Natural killer cell treated with Interleukin-12 subunit alpha and Interleukin-12 subunit beta and Interleukin-15 and Interleukin-18, amount 100 ng/mL, for 72 hours (primary cell): Measurements from ENCODE around the gene PARM1. TPM values are rescaled to one million over a fixed set of nuclear protein-coding genes. Genes with fewer than 3 reads are reported as not detected.

Source experiments
- ATAC-seq, 2 donors: fragments of 150-1000 bp; cut with Tn5 transposase in 1 of 2; sonication (Bioruptor Pico), chemical (Tn5 transposase) in 1 of 2; 2 replicates each; pipeline ENCODE4 v1.10.0; 2021
- DNase-seq: peaks from one replicate; pipeline ENCODE4 v3.0.0; 2022; ENCODE audit warnings: low spot score
- H3K27ac Mint-ChIP-seq, 2 donors: 1 replicate in 1 of 2; 2 replicates in 1 of 2; pipeline ENCODE4 v1.8.0; 2022; ENCODE audit warnings: mixed read lengths in 2 of 2, mild to moderate bottlenecking in 1 of 2, moderate library complexity in 1 of 2
- H3K27me3 Mint-ChIP-seq, 2 donors: 1 replicate in 1 of 2; 2 replicates in 1 of 2; pipeline ENCODE4 v1.8.0; 2022; ENCODE audit warnings: mixed read lengths in 2 of 2
- H3K36me3 Mint-ChIP-seq: one replicate; pipeline ENCODE4 v1.8.0; 2022; ENCODE audit warnings: mixed read lengths
- H3K4me1 Mint-ChIP-seq, 2 donors: 1 replicate in 1 of 2; 2 replicates in 1 of 2; pipeline ENCODE4 v1.8.0; 2022; ENCODE audit warnings: low read depth in 2 of 2, mixed read lengths in 2 of 2, mild to moderate bottlenecking in 1 of 2
- H3K4me3 Mint-ChIP-seq: one replicate; pipeline ENCODE4 v1.8.0; 2022; ENCODE audit warnings: mixed read lengths
- H3K9me3 Mint-ChIP-seq: 2 replicates; pipeline ENCODE4 v1.8.0; 2022; ENCODE audit warnings: mixed read lengths
- total RNA-seq, 2 donors: library from RNA; stranded (reverse); gene quantifications; one replicate each; pipeline ENCODE4 v1.2.3, GENCODE V29; 2022

The PARM1 gene
- total RNA-seq, result under 1 TPM in 1 of 2 donors, not detected in 1; 0.39 TPM

GRCh38 chr4:74932832-74933561 is at the start of gene PARM1:
PARM1 (plus strand) TSS chr4:74933116; CDS start chr4:74933328, 212 bp downstream.
- Mint-ChIP-seq H3K9me3 (peaks cover 3% of the 10 kb centered on the region), H3K27ac (no peak within 1 kb of the TSS), H3K4me3 (peak within 1 kb of the TSS; percentile 55), H3K4me1 (peaks cover 2 to 4% of the 10 kb centered on the region in 2 donors), H3K27me3 (peaks cover 31 to 41% of the 10 kb centered on the region in 2 donors), H3K36me3 (peaks cover 4% of the 10 kb centered on the region)
- ATAC-seq (peak; percentile 75), DNase-seq (no peak)

- no peak overlapping the region for H3K4me3 Mint-ChIP-seq
- H3K27ac Mint-ChIP-seq, result no peak overlapping the region
- H3K9me3 Mint-ChIP-seq, result peaks cover 8% of the 10 kb centered on the region
- H3K27me3 Mint-ChIP-seq, result peaks cover 2 to 21% of the 10 kb centered on the region in 2 donors
- DNase-seq, result no peak
- H3K36me3 Mint-ChIP-seq, result peaks cover 5% of the 10 kb centered on the region
- ATAC-seq, result no peak
- no peaks in the 10 kb centered on the region for H3K4me1 Mint-ChIP-seq
Observed at GRCh38 chr4:74884266-74884665, 48.6 kb upstream of the PARM1 start.

- DNase-seq, result no peak
- peaks cover 0 to 6% of the 10 kb centered on the region in 2 donors for H3K27me3 Mint-ChIP-seq
- H3K9me3 Mint-ChIP-seq, result peaks cover 4% of the 10 kb centered on the region
- H3K36me3 Mint-ChIP-seq, result no peaks in the 10 kb centered on the region
- H3K4me1 Mint-ChIP-seq, result no peaks in the 10 kb centered on the region
- H3K27ac Mint-ChIP-seq, result no peak overlapping the region
- no peak for ATAC-seq
- no peak overlapping the region for H3K4me3 Mint-ChIP-seq
Observed at GRCh38 chr4:74886484-74886883, 46.4 kb upstream of the PARM1 start.

- no peak overlapping the region for H3K4me3 Mint-ChIP-seq
- no peaks in the 10 kb centered on the region for H3K27me3 Mint-ChIP-seq
- H3K27ac Mint-ChIP-seq, result no peak overlapping the region
- no peaks in the 10 kb centered on the region for H3K36me3 Mint-ChIP-seq
- no peak for ATAC-seq
- no peaks in the 10 kb centered on the region for H3K4me1 Mint-ChIP-seq
- peaks cover 4% of the 10 kb centered on the region for H3K9me3 Mint-ChIP-seq
- no peak for DNase-seq
Observed at GRCh38 chr4:74890341-74890740, 42.6 kb upstream of the PARM1 start.

- Mint-ChIP-seq H3K4me3 (no peak overlapping the region), H3K36me3 (no peaks in the 10 kb centered on the region), H3K9me3 (no peaks in the 10 kb centered on the region), H3K27me3 (no peaks in the 10 kb centered on the region), H3K4me1 (no peaks in the 10 kb centered on the region), H3K27ac (no peak overlapping the region)
- DNase-seq, result no peak
- ATAC-seq, result no peak
Observed at GRCh38 chr4:74891037-74891436, 41.9 kb upstream of the PARM1 start.

GRCh38 chr4:74893171-74893570 is 39.7 kb upstream of the PARM1 start:
- Mint-ChIP-seq H3K4me1 (no peaks in the 10 kb centered on the region), H3K27me3 (no peaks in the 10 kb centered on the region), H3K4me3 (peak overlapping the region; percentile 6), H3K27ac (no peak overlapping the region), H3K9me3 (no peaks in the 10 kb centered on the region), H3K36me3 (no peaks in the 10 kb centered on the region)
- no peak for DNase-seq
- no peak for ATAC-seq

- Mint-ChIP-seq H3K27ac (no peak overlapping the region), H3K36me3 (no peaks in the 10 kb centered on the region), H3K9me3 (no peaks in the 10 kb centered on the region), H3K4me3 (no peak overlapping the region), H3K4me1 (no peaks in the 10 kb centered on the region), H3K27me3 (no peaks in the 10 kb centered on the region)
- ATAC-seq (no peak), DNase-seq (no peak)
Observed at GRCh38 chr4:74896595-74896994, 36.3 kb upstream of the PARM1 start.

GRCh38 chr4:74897386-74897785 is 35.5 kb upstream of the PARM1 start:
- Mint-ChIP-seq H3K36me3 (no peaks in the 10 kb centered on the region), H3K9me3 (no peaks in the 10 kb centered on the region), H3K27ac (no peak overlapping the region), H3K4me1 (no peaks in the 10 kb centered on the region), H3K4me3 (no peak overlapping the region), H3K27me3 (no peaks in the 10 kb centered on the region)
- no peak for ATAC-seq
- DNase-seq, result no peak

GRCh38 chr4:74900862-74901261 is 32.1 kb upstream of the PARM1 start:
- H3K4me3 Mint-ChIP-seq, result no peak overlapping the region
- no peaks in the 10 kb centered on the region for H3K36me3 Mint-ChIP-seq
- peaks cover 2 to 6% of the 10 kb centered on the region in 2 donors for H3K27me3 Mint-ChIP-seq
- H3K9me3 Mint-ChIP-seq, result peaks cover 3% of the 10 kb centered on the region
- DNase-seq (no peak), ATAC-seq (no peak)
- no peak overlapping the region for H3K27ac Mint-ChIP-seq
- no peaks in the 10 kb centered on the region for H3K4me1 Mint-ChIP-seq

GRCh38 chr4:74904509-74905065 is 28.3 kb upstream of the PARM1 start:
- Mint-ChIP-seq H3K27me3 (peaks cover 2 to 6% of the 10 kb centered on the region in 2 donors), H3K4me1 (no peaks in the 10 kb centered on the region), H3K9me3 (peaks cover 3% of the 10 kb centered on the region), H3K36me3 (no peaks in the 10 kb centered on the region), H3K4me3 (no peak overlapping the region), H3K27ac (no peak overlapping the region)
- no peak for ATAC-seq
- no peak for DNase-seq

- Mint-ChIP-seq H3K27me3 (peaks cover 2 to 6% of the 10 kb centered on the region in 2 donors), H3K4me1 (no peaks in the 10 kb centered on the region), H3K36me3 (no peaks in the 10 kb centered on the region), H3K27ac (no peak overlapping the region), H3K4me3 (no peak overlapping the region), H3K9me3 (peaks cover 7% of the 10 kb centered on the region)
- no peak for DNase-seq
- ATAC-seq, result no peak
Observed at GRCh38 chr4:74906771-74907170, 26.1 kb upstream of the PARM1 start.

- H3K4me3 Mint-ChIP-seq, result no peak overlapping the region
- no peak overlapping the region for H3K27ac Mint-ChIP-seq
Observed at GRCh38 chr4:74919783-74920182, 13.1 kb upstream of the PARM1 start.

GRCh38 chr4:74920704-74921103 is 12.2 kb upstream of the PARM1 start:
- no peak overlapping the region for H3K27ac Mint-ChIP-seq
- no peaks in the 10 kb centered on the region for H3K27me3 Mint-ChIP-seq
- DNase-seq (no peak), ATAC-seq (no peak)
- no peaks in the 10 kb centered on the region for H3K9me3 Mint-ChIP-seq
- H3K4me1 Mint-ChIP-seq, result no peaks in the 10 kb centered on the region
- no peak overlapping the region for H3K4me3 Mint-ChIP-seq
- H3K36me3 Mint-ChIP-seq, result no peaks in the 10 kb centered on the region

More at GRCh38 chr4:74919783-74920182, 13.1 kb upstream of the PARM1 start:
- no peaks in the 10 kb centered on the region for H3K36me3 Mint-ChIP-seq
- H3K9me3 Mint-ChIP-seq, result no peaks in the 10 kb centered on the region
- DNase-seq (no peak), ATAC-seq (no peak)
- no peaks in the 10 kb centered on the region for H3K4me1 Mint-ChIP-seq
- H3K27me3 Mint-ChIP-seq, result no peaks in the 10 kb centered on the region

- Mint-ChIP-seq H3K27ac (no peak overlapping the region), H3K27me3 (no peaks in the 10 kb centered on the region), H3K9me3 (no peaks in the 10 kb centered on the region), H3K4me1 (no peaks in the 10 kb centered on the region), H3K4me3 (no peak overlapping the region), H3K36me3 (no peaks in the 10 kb centered on the region)
- ATAC-seq, result no peak
- no peak for DNase-seq
Observed at GRCh38 chr4:74921490-74921889, 11.4 kb upstream of the PARM1 start.
